Sigmoid colon (tissue), 3 donors: Measurements from ENCODE around the gene PRDM16.

Experiments
- POLR2A ChIP-seq, 2 donors: fragments of 450-650 bp; IDR thresholded peaks; one replicate each; pipeline ENCODE4 v1.6.1; 2016; ENCODE audit warnings: antibody characterized with exemption in 2 of 2, mild to moderate bottlenecking in 2 of 2, moderate library complexity in 2 of 2
- TF ChIP-seq, protein P1 (sequence below), 4 experiments: fragments of 450-650 bp in 3 of 4; fragments of 200-600 bp in 1 of 4; IDR thresholded peaks; one replicate each; pipeline ENCODE4 v1.5.1; 2016 to 2019; ENCODE audit warnings: antibody characterized with exemption in 4 of 4, mild to moderate bottlenecking in 3 of 4, moderate library complexity in 2 of 4

DNA sequence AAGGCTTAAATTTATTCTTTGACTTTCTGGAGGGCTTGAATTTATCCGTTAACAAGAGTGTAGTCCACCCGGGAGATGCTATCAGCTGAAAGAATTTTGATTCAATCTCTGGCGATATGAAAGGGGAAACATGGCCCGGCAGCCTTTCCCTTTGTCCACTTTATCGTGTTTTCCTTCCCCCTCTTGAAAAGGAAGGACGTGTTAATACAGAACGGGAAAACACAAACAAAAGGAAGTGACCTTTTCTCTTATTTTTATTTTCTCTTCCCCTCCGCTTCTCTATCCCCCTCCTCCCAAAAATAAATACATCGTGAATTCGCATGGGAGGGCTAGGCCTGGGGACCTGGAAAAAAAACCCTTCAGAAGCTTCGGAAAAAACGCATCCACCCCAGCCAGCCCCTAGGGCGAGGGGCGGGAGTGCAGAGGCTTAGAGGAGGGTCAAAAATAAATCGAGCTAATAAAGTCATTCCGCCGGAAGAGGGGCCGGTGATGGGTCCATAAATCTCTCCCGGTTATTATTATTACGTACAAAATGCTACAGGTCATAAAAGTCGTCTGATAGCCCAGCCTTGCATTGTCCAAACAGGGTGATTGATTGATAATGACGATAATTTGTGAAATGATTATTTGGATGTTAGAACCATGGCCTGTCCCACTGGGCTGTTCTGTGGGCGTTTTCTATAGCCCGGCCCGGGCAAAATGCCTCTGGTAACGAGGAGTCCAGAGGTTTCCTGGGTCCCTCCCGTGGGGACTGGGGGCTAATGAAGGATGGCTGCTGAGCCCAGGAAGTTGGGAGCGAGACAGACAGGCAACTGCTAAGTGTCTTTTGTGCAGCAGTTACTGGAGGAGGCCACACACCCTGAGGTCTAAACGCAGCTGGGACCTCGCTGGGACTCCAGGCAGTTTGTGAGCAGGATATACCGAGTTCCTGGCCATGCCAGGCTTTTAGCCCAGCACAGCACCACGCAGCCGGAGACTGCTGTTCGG, 179.4 kb downstream of the PRDM16 start:
- TF ChIP-seq POLR2A (IDR thresholded peaks at IDR 0.05) = no peak
- TF ChIP-seq, protein P1, sequence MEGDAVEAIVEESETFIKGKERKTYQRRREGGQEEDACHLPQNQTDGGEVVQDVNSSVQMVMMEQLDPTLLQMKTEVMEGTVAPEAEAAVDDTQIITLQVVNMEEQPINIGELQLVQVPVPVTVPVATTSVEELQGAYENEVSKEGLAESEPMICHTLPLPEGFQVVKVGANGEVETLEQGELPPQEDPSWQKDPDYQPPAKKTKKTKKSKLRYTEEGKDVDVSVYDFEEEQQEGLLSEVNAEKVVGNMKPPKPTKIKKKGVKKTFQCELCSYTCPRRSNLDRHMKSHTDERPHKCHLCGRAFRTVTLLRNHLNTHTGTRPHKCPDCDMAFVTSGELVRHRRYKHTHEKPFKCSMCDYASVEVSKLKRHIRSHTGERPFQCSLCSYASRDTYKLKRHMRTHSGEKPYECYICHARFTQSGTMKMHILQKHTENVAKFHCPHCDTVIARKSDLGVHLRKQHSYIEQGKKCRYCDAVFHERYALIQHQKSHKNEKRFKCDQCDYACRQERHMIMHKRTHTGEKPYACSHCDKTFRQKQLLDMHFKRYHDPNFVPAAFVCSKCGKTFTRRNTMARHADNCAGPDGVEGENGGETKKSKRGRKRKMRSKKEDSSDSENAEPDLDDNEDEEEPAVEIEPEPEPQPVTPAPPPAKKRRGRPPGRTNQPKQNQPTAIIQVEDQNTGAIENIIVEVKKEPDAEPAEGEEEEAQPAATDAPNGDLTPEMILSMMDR (IDR thresholded peaks at IDR 0.05) = no peak
